GM12801 (cell line): ENCODE results near the gene AGRN.

Source experiments
- CTCF ChIP-seq: IDR thresholded peaks from one replicate; pipeline ENCODE4 v1.5.1; 2011; ENCODE audit warnings: control low read depth; ENCODE audit not compliant: insufficient read length; ENCODE audit errors: extremely low read depth

AGRN gene

GRCh38 chr1:1082776-1083415 lies 63.0 kb downstream of the AGRN start:
- TF ChIP-seq CTCF = no peak

GRCh38 chr1:1083416-1084371 lies 63.8 kb downstream of the AGRN start:
- no peak for TF ChIP-seq CTCF

- TF ChIP-seq CTCF = no peak
Measured at GRCh38 chr1:1084372-1085170, 64.7 kb downstream of the AGRN start.

- TF ChIP-seq CTCF = no peak
Measured at GRCh38 chr1:1085171-1085841, 65.4 kb downstream of the AGRN start.

- no peak for TF ChIP-seq CTCF
Measured at GRCh38 chr1:1085911-1086841, 66.3 kb downstream of the AGRN start.

GRCh38 chr1:1086911-1087341 lies 67.0 kb downstream of the AGRN start:
- no peak for TF ChIP-seq CTCF
